HG03342 (cell line): ENCODE measurements around the gene TOP2A.

Experiments used
- ATAC-seq: cut with Tn5 transposase; IDR thresholded peaks from one replicate; pipeline ENCODE4 v1.9.1; 2021; ENCODE audit warnings: mild to moderate bottlenecking, moderate library complexity; ENCODE audit not compliant: unreplicated experiment

The TOP2A gene

DNA sequence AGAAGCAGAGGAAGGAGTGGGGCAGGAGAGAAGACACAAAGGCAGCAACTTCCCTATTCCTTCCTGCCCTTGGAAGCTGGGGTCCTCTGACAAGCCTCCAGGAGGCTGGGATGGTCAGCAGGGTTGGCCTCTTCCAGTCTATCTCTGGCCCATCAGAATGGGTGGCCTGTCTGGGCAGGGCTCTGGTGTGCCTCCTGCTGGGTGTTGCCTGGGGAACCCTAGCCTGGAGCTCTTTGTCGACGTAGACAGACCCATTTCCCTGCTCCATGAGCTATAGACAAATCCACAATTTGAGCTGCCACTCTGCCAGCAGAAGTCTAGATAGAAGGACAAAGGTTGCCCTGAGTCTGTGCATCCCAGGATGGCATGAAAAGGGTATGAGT lies 36.9 kb upstream of the TOP2A start:
- ATAC-seq: no peak

DNA sequence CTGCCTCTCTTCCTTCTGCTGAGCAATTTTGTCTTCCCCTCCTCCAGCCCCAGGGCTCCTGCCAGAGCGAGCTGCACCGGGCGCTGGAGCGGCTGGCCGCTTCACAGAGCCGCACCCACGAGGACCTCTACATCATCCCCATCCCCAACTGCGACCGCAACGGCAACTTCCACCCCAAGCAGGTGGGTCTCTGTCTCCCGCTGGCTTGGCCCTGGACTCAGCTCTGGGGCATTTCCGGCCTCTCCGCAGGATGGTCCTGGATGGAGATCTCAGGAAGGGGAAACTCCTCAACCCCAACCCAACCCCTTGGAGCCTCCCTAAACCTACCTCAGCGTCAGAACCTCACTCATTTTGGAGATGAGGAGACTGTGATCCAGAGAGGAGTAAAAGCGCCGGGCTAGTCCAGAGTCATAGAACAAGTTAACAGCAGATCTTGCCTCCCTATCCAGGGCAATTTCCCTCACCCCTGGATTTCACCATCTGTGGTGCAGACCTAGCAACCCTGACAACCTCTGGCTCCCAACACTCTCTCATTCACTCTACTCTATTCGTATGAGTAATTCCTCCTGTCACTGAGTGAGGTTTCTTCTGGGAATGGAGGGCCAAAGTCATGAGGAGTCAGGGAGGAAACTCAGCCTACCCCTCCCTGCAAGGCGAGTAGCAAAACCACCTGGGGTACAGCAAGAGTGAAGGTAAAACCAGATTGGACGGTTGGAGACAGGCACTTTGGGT lies 36.4 kb upstream of the TOP2A start:
- no peak for ATAC-seq

DNA sequence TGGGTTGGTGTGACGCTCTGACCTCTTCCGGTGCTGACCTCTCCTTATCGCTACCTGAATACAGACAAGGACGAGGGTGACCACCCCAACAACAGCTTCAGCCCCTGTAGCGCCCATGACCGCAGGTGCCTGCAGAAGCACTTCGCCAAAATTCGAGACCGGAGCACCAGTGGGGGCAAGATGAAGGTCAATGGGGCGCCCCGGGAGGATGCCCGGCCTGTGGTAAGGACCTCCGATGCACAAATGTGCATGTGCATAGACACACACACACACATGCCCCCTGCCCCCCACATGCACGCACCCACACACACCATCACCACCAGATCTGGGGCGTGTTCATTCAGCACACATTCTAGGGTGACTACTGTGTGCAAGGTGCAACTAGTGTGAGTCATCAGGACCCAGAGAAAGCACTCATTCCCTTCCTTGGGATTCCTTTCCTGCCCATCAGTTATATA lies 35.3 kb upstream of the TOP2A start:
- ATAC-seq: no peak

DNA sequence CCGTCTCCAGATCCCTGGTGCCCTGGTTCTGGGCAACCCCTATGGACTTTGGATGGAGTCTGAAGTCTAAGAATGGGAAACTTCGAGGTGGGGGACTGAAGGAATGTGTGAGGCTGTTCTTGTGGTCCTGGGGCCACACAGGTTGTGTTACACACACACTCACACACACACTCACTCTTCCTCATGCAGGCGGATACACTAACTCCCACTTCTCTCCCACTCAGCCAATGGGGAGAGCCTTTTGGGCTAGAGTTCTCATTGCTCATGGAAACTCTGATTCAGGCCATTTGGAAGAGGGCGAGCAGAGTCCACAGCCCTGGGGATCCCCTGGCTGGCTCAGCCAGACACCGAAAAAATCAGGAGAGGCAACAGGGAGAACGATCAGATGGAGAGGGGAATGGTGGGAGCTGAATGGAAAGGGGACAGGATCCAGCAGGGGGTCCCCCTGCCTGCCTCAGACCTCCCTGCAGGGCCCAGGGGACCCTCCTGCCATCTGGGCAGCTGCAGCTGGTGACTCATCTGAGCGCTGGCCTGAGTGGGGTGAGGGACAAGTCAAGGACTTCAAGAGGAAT lies 34.6 kb upstream of the TOP2A start:
- no peak for ATAC-seq

DNA sequence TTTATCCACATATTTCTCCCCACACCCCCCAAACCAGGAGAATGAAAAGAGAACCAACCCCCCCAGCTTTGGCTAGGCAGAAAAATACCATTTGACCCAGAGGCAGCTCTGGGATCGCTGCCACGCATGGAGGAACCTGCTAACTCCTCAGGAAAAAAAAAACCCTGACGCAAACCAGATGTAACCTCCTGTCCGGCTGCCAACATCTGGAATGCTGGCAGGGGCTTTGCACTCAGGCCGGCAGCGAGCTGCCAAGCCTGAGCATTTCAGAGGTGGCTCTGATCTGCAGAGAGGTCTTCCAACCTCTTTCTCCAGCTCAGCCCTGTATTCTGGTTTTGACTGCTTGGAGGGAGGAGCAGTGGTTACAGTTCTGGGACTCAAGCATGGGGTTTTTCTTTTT lies 33.7 kb upstream of the TOP2A start:
- no peak for ATAC-seq

DNA sequence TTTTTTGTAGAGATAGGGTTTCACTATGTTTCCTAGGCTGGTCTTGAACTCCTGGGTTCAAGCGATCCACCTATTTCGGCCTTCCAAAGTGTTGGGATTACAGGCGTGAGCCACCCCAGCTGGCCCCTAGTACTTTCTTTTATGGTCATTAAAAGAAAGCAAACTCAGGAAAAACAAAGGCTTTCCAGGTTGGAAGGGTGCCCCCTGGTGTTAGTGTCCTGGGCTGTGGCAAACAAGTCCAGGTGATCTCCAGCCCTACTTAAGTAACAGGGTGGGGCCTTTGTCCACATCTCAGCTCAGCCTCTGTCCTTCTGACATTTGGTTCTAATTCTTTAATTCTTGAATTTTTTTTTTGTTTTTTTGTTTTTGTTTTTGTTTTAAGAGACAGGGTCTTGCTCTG lies 32.5 kb upstream of the TOP2A start:
- ATAC-seq: no peak

DNA sequence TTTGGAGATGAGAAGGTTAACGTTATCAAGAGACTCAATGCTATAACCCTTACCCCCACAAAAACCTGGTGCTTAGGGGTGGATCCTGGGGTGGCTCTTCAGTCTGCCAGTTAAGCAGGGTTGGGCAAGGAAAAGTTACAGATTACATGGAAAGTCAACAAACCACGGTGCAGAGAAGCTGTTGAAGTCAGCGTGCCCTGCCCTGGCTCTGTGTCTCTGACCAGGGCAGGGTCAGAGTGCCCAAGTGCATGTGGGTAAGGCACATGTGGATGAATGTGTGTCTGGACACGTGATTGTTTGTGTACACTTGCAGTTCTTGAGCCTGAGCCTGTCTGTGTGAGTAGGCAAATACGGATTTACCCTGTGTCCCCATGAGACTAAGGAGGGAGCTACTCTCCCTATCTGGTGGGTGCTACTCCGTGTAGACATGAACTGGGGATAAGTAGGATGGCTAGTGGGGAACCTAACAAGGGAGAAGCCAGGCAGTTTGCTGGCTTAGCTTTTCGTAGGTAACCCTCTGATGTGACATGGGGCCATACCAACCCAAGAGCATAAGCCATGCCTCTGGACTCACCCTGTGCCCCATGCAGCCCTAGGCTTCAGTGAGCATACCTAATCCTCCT lies 31.1 kb upstream of the TOP2A start:
- ATAC-seq: no peak

DNA sequence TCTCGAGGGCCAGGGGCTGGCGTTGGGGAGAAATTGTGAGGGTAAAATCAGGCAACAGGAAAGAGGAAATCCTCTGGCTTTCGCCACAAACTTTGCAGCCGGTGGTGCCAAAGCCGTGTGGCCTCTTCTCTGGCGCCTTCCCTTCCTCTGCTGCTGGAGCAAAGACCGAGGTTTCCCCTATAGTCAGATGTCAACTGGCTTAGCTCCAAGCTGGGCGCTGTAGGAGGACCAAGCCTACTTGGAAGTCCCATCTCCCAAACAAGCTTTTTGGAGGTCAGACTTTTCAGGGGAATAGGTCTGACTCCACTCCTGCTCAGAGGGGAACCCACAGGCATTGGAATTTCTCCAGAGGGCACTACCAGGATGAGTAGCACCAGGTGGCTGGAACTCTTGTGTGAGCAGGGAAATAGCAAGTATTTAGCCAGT lies 30.5 kb upstream of the TOP2A start:
- no peak for ATAC-seq

DNA sequence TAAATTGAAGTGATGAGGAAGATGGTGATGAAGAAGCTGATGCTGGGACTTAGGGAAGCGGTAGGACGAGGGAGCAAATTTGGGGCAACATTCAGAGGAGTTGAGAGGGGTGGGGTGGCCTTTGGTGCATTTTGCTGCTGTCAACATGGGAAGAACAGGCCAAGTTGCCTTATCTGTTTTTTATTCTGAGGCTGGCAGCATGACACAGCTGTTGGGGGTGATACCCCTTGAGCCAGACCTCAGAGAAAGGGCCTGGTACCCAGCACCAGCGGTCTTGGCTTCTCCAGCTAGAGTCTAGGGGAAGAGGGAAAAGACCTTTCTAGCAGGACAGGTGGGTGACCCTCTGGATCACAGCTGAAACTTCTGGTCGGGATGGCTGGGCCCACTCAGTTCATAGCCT lies 30.1 kb upstream of the TOP2A start:
- ATAC-seq: no peak

DNA sequence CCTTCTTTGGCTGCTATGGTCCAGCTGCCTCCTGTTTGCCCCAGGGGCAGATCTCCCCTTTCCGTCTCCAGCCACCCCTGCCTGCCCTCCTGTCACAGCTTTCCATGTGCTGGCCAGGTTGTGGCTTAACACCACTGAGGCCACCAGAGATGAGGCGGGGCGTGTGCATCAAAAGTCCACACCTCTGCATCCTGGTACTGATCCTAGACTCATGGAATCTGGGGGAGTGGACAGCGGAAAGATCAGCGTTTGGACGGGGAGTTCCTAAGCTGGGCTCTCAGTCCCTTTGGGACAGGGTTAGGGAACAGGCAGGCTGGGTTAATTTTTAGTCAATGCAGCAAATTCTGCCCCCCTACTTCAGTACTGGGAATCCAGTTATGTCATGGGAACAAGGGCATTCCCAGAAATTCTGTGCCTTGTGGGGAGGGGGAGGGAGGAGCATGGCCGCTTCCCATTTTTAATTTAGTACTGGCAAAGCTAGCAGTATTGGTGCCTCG lies 29.5 kb upstream of the TOP2A start:
- ATAC-seq: no peak

DNA sequence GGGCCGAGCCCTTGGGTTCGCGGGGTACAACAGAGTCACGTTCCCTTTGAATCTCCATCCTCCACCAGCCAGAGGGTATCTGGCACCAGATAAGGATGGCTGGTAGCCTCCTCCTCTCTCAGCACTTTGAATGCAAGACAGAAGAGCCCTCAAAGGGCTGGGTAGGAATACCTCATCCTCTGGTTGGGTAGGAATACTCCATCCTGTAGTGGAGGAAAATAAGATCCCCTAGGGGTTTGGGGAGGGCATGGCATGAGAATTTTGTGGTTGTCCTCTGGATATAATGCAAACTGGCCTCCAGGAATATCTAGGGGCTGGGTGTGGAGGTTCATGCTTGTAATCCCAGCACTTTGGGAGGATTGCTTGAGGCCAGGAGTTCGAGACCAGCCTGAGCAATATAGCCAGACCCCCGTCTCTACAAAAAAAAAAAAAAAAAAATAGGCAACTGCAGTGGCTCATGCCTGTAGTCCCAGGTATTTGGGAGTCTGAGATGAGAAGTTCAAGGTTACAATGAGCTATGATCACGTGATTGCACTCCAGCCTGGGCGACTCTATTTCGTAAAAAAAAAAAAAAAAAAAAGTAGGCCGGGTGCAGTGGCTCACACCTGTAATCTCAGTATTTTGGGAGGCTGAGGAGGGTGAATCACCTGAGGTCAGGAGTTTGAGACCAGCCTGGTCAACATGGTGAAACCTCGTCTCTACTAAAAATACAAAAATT lies 28.2 kb upstream of the TOP2A start:
- ATAC-seq: no peak

DNA sequence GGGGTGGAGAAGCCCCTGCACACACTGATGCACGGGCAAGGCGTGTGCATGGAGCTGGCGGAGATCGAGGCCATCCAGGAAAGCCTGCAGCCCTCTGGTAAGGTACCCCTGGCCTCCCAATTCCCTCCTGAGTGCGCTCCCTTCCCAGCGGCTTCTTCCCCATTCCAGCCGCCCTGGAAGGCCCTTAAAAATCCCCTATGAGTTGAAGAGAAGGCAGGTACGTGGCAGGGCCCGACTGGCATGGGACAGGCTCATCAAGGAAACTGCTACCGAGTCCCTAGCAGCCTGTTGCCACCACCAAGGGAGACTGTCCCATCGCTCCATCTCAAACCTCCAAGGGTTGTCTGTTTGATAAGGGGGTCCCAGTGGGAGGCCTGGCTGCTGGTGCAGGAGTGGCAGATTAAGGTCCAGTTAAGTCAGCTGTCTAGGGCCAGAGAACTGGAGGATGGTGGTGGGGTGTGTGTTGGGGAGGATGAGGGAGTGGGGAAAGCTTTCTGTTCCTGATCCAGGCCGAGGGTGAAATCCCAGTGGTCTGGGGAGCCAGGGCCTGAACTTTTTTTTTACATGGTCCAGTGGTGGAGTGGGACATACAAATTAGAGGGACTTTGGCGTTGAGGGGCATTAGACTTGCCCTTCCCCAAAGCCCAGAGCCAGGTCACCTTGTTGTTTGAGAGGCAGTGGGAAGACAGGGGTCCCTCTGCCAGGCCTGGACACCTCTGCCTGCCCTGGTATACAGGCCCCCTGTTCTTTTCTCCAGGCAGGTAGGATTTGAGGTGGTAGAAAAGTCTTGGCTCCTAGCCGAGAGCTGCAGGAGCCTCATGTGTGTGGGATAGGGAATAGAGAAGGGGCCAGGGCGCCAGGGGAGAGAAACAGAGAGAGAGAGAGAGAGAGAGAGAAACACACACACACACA lies 26.5 kb upstream of the TOP2A start:
- ATAC-seq: no peak

DNA sequence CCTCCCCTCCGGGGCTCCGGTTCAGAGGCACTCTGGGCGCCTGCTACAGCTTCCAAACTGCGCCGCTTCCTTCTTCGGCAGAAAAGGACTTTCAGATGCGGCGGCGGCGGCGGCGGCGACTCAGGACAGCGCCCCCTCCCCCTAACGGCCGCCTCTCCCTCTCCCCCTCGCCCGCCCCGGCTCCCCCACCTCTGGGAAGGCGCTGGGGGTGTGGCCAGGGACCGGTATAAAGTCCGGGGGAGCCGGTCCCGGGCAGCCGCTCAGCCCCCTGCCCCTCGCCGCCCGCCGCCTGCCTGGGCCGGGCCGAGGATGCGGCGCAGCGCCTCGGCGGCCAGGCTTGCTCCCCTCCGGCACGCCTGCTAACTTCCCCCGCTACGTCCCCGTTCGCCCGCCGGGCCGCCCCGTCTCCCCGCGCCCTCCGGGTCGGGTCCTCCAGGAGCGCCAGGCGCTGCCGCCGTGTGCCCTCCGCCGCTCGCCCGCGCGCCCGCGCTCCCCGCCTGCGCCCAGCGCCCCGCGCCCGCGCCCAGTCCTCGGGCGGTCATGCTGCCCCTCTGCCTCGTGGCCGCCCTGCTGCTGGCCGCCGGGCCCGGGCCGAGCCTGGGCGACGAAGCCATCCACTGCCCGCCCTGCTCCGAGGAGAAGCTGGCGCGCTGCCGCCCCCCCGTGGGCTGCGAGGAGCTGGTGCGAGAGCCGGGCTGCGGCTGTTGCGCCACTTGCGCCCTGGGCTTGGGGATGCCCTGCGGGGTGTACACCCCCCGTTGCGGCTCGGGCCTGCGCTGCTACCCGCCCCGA lies 25.7 kb upstream of the TOP2A start, which contains the start of gene IGFBP4:
TSS of gene IGFBP4 (plus strand) at position 255 of the 792 bp plus-strand sequence. CDS start at position 541, 286 bp downstream.
- ATAC-seq: no peak

DNA sequence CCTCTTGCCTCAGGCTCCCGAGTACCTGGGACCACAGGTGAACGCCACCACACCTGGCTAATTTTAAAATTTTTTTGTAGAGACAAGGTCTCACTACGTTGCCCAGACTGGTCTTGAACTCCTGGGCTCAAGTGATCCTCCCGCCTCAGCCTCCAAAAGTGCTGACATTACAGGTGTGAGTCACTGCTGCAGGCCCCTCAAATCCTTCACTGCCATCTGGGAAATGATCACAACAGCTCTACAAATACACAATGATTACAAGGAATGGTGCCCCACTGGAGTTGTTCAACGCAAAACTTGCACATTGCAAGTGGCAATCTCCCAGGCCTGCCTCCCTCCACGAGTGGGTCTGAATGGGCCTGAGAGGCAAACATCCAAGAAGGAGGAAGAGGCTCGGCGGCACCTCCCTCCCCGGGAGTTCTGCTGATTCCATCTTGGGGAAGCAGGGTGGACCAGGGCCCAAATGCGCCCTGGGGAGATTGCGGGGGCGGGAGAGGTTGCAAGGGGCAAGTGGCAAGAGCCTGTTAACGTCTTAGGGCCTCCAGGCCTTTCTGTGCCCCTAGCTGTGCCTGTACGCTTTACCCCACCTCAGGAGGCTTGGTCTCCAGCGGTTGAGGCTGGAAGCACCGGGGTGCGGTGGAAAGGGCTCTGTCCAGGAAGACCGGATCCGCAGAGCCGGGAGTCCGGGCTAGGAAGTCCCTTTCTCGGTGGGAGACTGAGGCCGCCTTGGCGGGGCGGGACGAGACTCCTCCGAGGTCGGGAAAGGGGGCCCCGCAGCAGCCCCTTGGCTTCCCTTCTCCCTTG lies 24.9 kb upstream of the TOP2A start:
- no peak for ATAC-seq

DNA sequence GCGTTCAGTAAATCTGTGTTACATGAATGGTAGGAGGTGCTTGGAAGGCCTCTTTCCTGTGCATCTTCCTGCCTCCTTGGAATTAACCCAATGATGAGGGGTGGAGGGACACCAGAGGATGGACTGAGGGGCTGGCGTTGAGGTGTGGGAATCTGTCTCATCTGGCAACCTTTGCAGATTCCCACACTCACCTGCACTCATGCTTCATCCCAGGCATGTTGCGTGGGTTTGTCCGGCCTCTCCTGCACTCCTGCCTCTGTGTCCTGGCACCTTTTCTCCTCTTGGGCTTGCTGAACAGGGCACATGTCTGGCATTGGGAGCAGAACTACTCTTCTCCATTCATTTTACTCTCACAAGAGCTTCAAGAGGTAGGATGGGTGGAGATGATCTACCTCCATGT lies 22.5 kb upstream of the TOP2A start:
- no peak for ATAC-seq

DNA sequence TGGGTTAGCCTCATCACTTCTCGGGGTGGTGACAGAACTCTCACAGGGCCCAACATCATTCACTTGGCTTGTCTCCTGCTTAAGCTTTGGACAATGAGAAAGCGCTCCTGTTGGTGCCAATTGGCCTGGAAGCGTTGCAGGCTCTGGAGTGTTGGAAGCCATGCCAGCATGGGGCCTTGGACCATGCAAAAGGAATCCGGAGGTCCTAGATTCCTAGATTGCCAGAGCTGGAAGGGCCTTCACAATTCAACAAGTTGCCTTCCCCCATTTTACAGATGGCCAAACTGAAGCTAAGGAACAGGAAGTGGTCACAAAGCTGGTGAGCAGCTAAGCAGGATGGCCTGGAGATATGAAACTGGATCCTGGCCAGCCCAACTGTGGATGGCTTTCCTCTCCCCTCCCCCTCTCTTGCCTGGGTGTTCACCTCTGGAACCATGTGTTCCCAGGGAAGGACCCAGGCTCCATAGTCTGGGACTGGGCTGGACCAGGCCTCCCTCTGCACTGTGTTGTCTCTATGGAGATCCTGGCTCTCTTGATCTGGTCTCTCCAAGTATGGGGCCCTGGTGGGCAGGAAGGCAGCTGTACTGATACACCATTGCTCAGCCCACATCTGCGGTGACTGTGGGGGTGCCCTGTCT lies 19.5 kb upstream of the TOP2A start:
- no peak for ATAC-seq

DNA sequence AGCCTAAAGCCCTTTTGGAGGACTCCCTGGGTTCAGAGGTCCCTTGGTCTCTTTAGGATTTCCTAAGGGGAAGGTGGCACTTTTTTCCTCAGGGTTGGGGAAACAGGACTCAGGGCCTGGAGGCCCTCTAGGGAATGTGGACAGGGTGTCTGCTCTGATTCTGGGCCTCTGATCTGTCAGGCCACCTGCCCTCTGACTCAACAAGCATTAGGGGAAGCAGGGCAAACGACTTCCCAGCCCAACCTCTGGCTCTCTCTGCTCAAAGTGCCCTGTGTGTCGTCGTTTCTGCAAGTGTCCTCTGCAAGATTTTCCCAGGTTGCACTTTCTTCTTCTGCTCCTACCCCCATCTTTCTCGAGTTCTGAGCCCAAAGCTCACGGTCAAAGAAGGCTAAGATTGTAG lies 18.9 kb upstream of the TOP2A start:
- ATAC-seq: no peak
